Tibial nerve (tissue), 4 donors: ENCODE results near the gene CAMK1D. TPM values are rescaled to one million over a fixed set of nuclear protein-coding genes. Genes with fewer than 3 reads are reported as not detected.

Source experiments
- DNase-seq, 2 donors: peaks; one replicate each; pipeline ENCODE4 v3.0.0-alpha.2; 2019; ENCODE audit warnings: low spot score in 2 of 2
- H3K27ac ChIP-seq, 4 donors: fragments of 200-600 bp; sonication (generic) in 3 of 4; one replicate each; pipeline ENCODE4 v1.5.1; 2017 to 2019; ENCODE audit warnings: mild to moderate bottlenecking in 1 of 4
- H3K27me3 ChIP-seq, 2 donors: fragments of 200-600 bp; sonication (generic) in 1 of 2; one replicate each; pipeline versions ENCODE4 v1.5.1 to v1.6.0; 2017 to 2019
- H3K36me3 ChIP-seq, 3 donors: fragments of 200-600 bp; sonication (generic); one replicate each; pipeline ENCODE4 v1.5.1; 2018 to 2019
- H3K4me1 ChIP-seq, 4 donors: fragments of 200-600 bp; sonication (generic) in 3 of 4; one replicate each; pipeline ENCODE4 v1.5.1; 2017 to 2019
- H3K4me3 ChIP-seq, 4 donors: fragments of 200-600 bp; sonication (generic) in 3 of 4; one replicate each; pipeline ENCODE4 v1.5.1; 2017 to 2019; ENCODE audit warnings: mild to moderate bottlenecking in 1 of 4, moderate library complexity in 1 of 4
- H3K9me3 ChIP-seq, 4 donors: fragments of 200-600 bp; sonication (generic) in 3 of 4; one replicate each; pipeline ENCODE4 v1.5.1; 2017 to 2019
- CTCF ChIP-seq, 5 experiments: fragments of 200-600 bp in 3 of 5; fragments of 450-650 bp in 2 of 5; sonication (generic) in 3 of 5; IDR thresholded peaks; one replicate each; pipeline ENCODE4 v1.5.1; 2016 to 2019; ENCODE audit warnings: antibody characterized with exemption in 5 of 5, mild to moderate bottlenecking in 3 of 5, moderate library complexity in 2 of 5
- EP300 ChIP-seq, 2 donors: sonication (generic); formaldehyde crosslinking; IDR thresholded peaks; one replicate each; pipeline ENCODE4 v1.6.1; 2017; ENCODE audit warnings: antibody characterized with exemption in 2 of 2, mild to moderate bottlenecking in 1 of 2
- POLR2A ChIP-seq, 2 donors: fragments of 450-650 bp; IDR thresholded peaks; one replicate each; pipeline ENCODE4 v1.6.1; 2017; ENCODE audit warnings: antibody characterized with exemption in 2 of 2, mild to moderate bottlenecking in 2 of 2, moderate library complexity in 2 of 2
- WGBS, 2 donors: methylation state at CpG; one replicate each; pipeline ENCODE4 v1.1.5; 2018; 5-methylcytosine and 5-hydroxymethylcytosine counted together
- total RNA-seq, 4 donors: library from RNA; depleted of rRNA; stranded (reverse); fragments of >200 nt; gene quantifications; one replicate each; pipeline ENCODE4 v1.1.0, GENCODE V29; 2016

CAMK1D gene
- total RNA-seq, 4 donors from 2014 or later: 6.9 to 20.5 (median 17.2) TPM

- H3K4me1 ChIP-seq: no peaks in the 10 kb centered on the region
- H3K27ac ChIP-seq: no peak overlapping the region
- H3K4me3 ChIP-seq: no peak overlapping the region
- WGBS, 2 donors: 81 to 88% methylated on average over 8 of the region's 8 CpGs
- TF ChIP-seq EP300 (IDR thresholded peaks at IDR 0.05): no peak
- no peak for TF ChIP-seq CTCF (IDR thresholded peaks at IDR 0.05)
- TF ChIP-seq POLR2A (IDR thresholded peaks at IDR 0.05): no peak
- H3K36me3 ChIP-seq: peaks cover 0 to 6% (median 0%) of the 10 kb centered on the region in 3 donors
- DNase-seq: no peak
- peaks cover 0 to 13% (median 0%) of the 10 kb centered on the region in 4 donors for H3K9me3 ChIP-seq
- no peaks in the 10 kb centered on the region for H3K27me3 ChIP-seq
Observed at GRCh38 chr10:12650122-12650521, 300.8 kb downstream of the CAMK1D start.

GRCh38 chr10:12650538-12651298 is 301.4 kb downstream of the CAMK1D start:
- 61 to 66% methylated on average over 19 to 20 of the region's 20 CpGs for WGBS, 2 donors
- DNase-seq: no peak
- Histone ChIP-seq H3K27me3 (no peaks in the 10 kb centered on the region), H3K9me3 (peaks cover 0 to 13% (median 0%) of the 10 kb centered on the region in 4 donors), H3K4me1 (no peaks in the 10 kb centered on the region), H3K27ac (no peak overlapping the region), H3K4me3 (no peak overlapping the region), H3K36me3 (peaks cover 0 to 6% (median 0%) of the 10 kb centered on the region in 3 donors)
- TF ChIP-seq CTCF (IDR thresholded peaks at IDR 0.05): no peak
- TF ChIP-seq EP300 (IDR thresholded peaks at IDR 0.05): no peak
- no peak for TF ChIP-seq POLR2A (IDR thresholded peaks at IDR 0.05)

- H3K27me3 ChIP-seq: no peaks in the 10 kb centered on the region
- no peaks in the 10 kb centered on the region for H3K4me1 ChIP-seq
- H3K9me3 ChIP-seq: peaks cover 0 to 13% (median 0%) of the 10 kb centered on the region in 4 donors
- H3K4me3 ChIP-seq: no peak overlapping the region
- no peak for DNase-seq
- H3K36me3 ChIP-seq: peaks cover 0 to 6% (median 0%) of the 10 kb centered on the region in 3 donors
- 86 to 91% methylated on average over 2 of the region's 2 CpGs for WGBS, 2 donors
- no peak overlapping the region for H3K27ac ChIP-seq
- no peak for TF ChIP-seq POLR2A (IDR thresholded peaks at IDR 0.05)
- no peak for TF ChIP-seq EP300 (IDR thresholded peaks at IDR 0.05)
- TF ChIP-seq CTCF (IDR thresholded peaks at IDR 0.05): no peak
Observed at GRCh38 chr10:12655940-12656339, 306.6 kb downstream of the CAMK1D start.

GRCh38 chr10:12656518-12657142 is 307.3 kb downstream of the CAMK1D start:
- H3K36me3 ChIP-seq: peaks cover 0 to 6% (median 0%) of the 10 kb centered on the region in 3 donors
- peaks cover 0 to 13% (median 0%) of the 10 kb centered on the region in 4 donors for H3K9me3 ChIP-seq
- no peak overlapping the region for H3K27ac ChIP-seq
- no peaks in the 10 kb centered on the region for H3K27me3 ChIP-seq
- H3K4me3 ChIP-seq: no peak overlapping the region
- no peaks in the 10 kb centered on the region for H3K4me1 ChIP-seq
- DNase-seq: no peak
- peak; percentile 21 to 55 (median 38) for TF ChIP-seq CTCF (IDR thresholded peaks at IDR 0.05)
- no peak for TF ChIP-seq POLR2A (IDR thresholded peaks at IDR 0.05)
- WGBS, 2 donors: 76 to 81% methylated on average over 4 of the region's 4 CpGs

- no peak for DNase-seq
- Histone ChIP-seq H3K27me3 (no peaks in the 10 kb centered on the region), H3K9me3 (peaks cover 0 to 13% (median 0%) of the 10 kb centered on the region in 4 donors), H3K36me3 (peaks cover 0 to 6% (median 0%) of the 10 kb centered on the region in 3 donors), H3K4me3 (no peak overlapping the region), H3K4me1 (no peaks in the 10 kb centered on the region), H3K27ac (no peak overlapping the region)
- TF ChIP-seq EP300 (IDR thresholded peaks at IDR 0.05): no peak
- TF ChIP-seq CTCF (IDR thresholded peaks at IDR 0.05): no peak
- no peak for TF ChIP-seq POLR2A (IDR thresholded peaks at IDR 0.05)
- WGBS, 2 donors: 48 to 71% methylated on average over 2 of the region's 2 CpGs
Observed at GRCh38 chr10:12657489-12657888, 308.1 kb downstream of the CAMK1D start.
